ENCODE measurements around the gene ZNF219. TPM values are rescaled to one million over a fixed set of nuclear protein-coding genes. Genes with fewer than 3 reads are reported as not detected.

The ZNF219 gene
- total and polyA plus RNA-seq, 2 experiments from 2014 or later = 49.5 to 143 TPM

GRCh38 chr14:21084396-21084795, 14.1 kb downstream of the ZNF219 start:
- Histone ChIP-seq H3K36me3 (peaks cover 33% of the 10 kb centered on the region), H3K27ac (peak overlapping the region; percentile 80)

GRCh38 chr14:21083565-21084325, 14.7 kb downstream of the ZNF219 start:
- no peak for TF ChIP-seq CTCF (IDR thresholded peaks at IDR 0.05; ENCODE audit: low read depth, low read length)
- DNase-seq (ENCODE audit: low read depth in 1 of 2, low spot score in 1 of 2) = no peak
- Histone ChIP-seq H3K36me3 (peaks cover 29% of the 10 kb centered on the region), H3K9me3 (ENCODE audit: low read depth) (no peaks in the 10 kb centered on the region), H3K4me1 (ENCODE audit: low read depth) (peaks cover 6% of the 10 kb centered on the region), H3K27me3 (no peaks in the 10 kb centered on the region), H3K27ac (no peak overlapping the region), H3K4me3 (no peak overlapping the region)

More at GRCh38 chr14:21084396-21084795, 14.1 kb downstream of the ZNF219 start:
- TF ChIP-seq CTCF (IDR thresholded peaks at IDR 0.05; ENCODE audit: low read depth, low read length) = no peak
- peaks cover 6% of the 10 kb centered on the region for H3K4me1 ChIP-seq (ENCODE audit: low read depth)
- no peaks in the 10 kb centered on the region for H3K9me3 ChIP-seq (ENCODE audit: low read depth)
- H3K4me3 ChIP-seq = no peak overlapping the region
- no peak for DNase-seq (ENCODE audit: low read depth in 1 of 2, low spot score in 1 of 2)
- H3K27me3 ChIP-seq = no peaks in the 10 kb centered on the region

- Histone ChIP-seq H3K27me3 (no peaks in the 10 kb centered on the region), H3K4me3 (no peak overlapping the region), H3K27ac (no peak overlapping the region), H3K9me3 (ENCODE audit: low read depth) (no peaks in the 10 kb centered on the region), H3K4me1 (ENCODE audit: low read depth) (peaks cover 6% of the 10 kb centered on the region), H3K36me3 (peaks cover 40% of the 10 kb centered on the region)
- no peak for DNase-seq (ENCODE audit: low read depth in 1 of 2, low spot score in 1 of 2)
- TF ChIP-seq CTCF (IDR thresholded peaks at IDR 0.05; ENCODE audit: low read depth, low read length) = no peak
These were observed 16.8 kb downstream of the ZNF219 start for GRCh38 chr14:21081521-21082142.

- Histone ChIP-seq H3K9me3 (ENCODE audit: low read depth) (no peaks in the 10 kb centered on the region), H3K27me3 (no peaks in the 10 kb centered on the region), H3K4me3 (no peak overlapping the region), H3K4me1 (ENCODE audit: low read depth) (no peaks in the 10 kb centered on the region), H3K36me3 (peaks cover 42% of the 10 kb centered on the region), H3K27ac (no peak overlapping the region)
- no peak for DNase-seq (ENCODE audit: low read depth in 1 of 2, low spot score in 1 of 2)
- TF ChIP-seq CTCF (IDR thresholded peaks at IDR 0.05; ENCODE audit: low read depth, low read length) = no peak
These were observed 19.7 kb downstream of the ZNF219 start for GRCh38 chr14:21078726-21079125.

- Histone ChIP-seq H3K4me3 (no peak overlapping the region), H3K27me3 (no peaks in the 10 kb centered on the region), H3K27ac (no peak overlapping the region), H3K36me3 (peaks cover 42% of the 10 kb centered on the region), H3K9me3 (ENCODE audit: low read depth) (no peaks in the 10 kb centered on the region), H3K4me1 (ENCODE audit: low read depth) (no peaks in the 10 kb centered on the region)
- no peak for DNase-seq (ENCODE audit: low read depth in 1 of 2, low spot score in 1 of 2)
- TF ChIP-seq CTCF (IDR thresholded peaks at IDR 0.05; ENCODE audit: low read depth, low read length) = no peak
These were observed 20.2 kb downstream of the ZNF219 start for GRCh38 chr14:21078287-21078686.

All from cardiac muscle cell (in vitro differentiated cells and primary cell).